KBM-7 (cell line): ENCODE results near the gene UQCR10.

Source experiments
- DNase-seq: peaks from one replicate; pipeline ENCODE4 v3.0.0-alpha.2; 2015
- in situ Hi-C: fragments of 300-500 bp; cut with MboI; formaldehyde crosslinking; loops from 2 replicates; pipeline ENCODE4 v1.14.3; 2020; ENCODE audit warnings: low sequenced_read_pairs, low pct_unique_long_range_greater_than_20kb, mixed read lengths

Gene UQCR10

GRCh38 chr22:29816539-29816938, 49.4 kb downstream of the UQCR10 start:
- no peak for DNase-seq
- in situ Hi-C loops, result no loop called here

GRCh38 chr22:29816980-29817379, 49.8 kb downstream of the UQCR10 start:
- DNase-seq, result no peak
- in situ Hi-C loops, result no loop called here

- DNase-seq, result no peak
- in situ Hi-C loops, result no loop called here
These were observed 50.6 kb downstream of the UQCR10 start for GRCh38 chr22:29817724-29818123.

GRCh38 chr22:29819501-29819900, 52.3 kb downstream of the UQCR10 start:
- in situ Hi-C loops, result no loop called here

More at GRCh38 chr22:29819501-29819900, 52.3 kb downstream of the UQCR10 start:
- DNase-seq, result no peak
